DLD1 (cell line): ENCODE results near the gene ZNF608.

Experiments used
- in situ Hi-C: cut with HindIII; loops from 2 replicates; pipeline ENCODE4 v1.10.0; 2017; ENCODE audit warnings: low sequenced_read_pairs

The ZNF608 gene

DNA sequence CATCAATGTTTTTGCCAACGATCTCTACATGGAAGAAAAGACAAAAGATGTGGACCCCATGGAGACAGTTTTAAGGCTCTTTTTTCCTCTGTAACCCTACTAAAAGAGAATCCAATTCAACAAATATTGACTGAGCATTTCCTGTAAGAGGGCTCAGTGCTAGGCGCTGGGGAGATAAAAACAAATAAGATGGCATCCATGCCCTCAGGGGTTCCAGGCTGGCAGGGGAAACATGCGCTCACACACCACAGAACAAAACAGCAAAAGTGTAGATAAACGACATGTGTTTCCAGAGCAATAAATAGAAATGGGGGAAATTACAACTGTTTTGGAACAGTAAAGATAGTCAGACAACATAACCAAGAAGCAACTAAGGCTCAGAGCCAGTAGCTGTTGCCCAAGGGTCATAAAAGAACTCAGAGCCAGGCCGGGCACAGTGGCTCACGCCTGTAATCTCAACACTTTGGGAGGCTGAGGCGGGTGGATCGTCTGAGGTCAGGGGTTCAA, 25.2 kb downstream of the ZNF608 start:
- in situ Hi-C loops, result no loop called here

DNA sequence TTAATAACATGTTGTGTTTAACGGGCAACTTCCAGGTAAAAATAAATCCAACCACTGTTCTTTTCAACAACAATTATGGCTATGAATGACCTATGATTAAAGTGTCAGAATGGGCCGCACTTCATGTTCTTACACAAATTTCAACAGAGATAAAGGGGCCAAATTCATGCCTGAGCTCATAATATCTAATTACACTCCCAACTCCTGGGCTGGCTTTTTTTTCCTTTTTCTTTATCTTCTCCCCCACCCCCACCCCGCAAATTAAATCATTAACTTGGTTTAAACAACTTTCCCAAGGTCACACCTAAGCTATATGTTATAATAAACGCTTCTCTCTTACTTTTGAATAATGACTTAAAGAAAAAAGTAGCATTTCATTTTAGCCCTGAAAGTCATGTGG, 25.8 kb downstream of the ZNF608 start:
- in situ Hi-C loops, result no loop called here

- in situ Hi-C loops, result no loop called here
Measured at GRCh38 chr5:124719113-124719967, 27.1 kb downstream of the ZNF608 start.

DNA sequence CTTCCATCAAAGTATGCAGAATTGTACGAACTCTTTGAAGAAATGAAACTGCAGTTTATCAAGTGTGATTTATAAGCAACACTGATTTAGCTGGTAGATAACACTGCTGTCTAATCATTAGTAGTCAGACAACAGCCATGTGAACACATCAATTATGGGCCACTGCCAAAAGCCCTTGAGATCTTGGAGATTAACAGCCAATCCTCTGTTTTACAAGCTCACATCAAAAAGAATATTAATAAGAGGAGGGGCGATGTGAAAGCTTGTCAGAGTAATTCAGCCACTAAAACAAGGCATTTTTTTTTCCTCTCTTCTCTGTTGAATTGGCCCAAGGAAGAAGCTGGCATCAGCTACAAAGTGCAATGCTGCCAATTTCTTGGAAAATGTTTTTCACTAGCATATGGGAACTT, 28.1 kb downstream of the ZNF608 start:
- in situ Hi-C loops, result no loop called here

GRCh38 chr5:124716169-124716568, 30.3 kb downstream of the ZNF608 start:
- in situ Hi-C loops, result no loop called here

- in situ Hi-C loops, result no loop called here
Measured at GRCh38 chr5:124714910-124715309, 31.5 kb downstream of the ZNF608 start.

DNA sequence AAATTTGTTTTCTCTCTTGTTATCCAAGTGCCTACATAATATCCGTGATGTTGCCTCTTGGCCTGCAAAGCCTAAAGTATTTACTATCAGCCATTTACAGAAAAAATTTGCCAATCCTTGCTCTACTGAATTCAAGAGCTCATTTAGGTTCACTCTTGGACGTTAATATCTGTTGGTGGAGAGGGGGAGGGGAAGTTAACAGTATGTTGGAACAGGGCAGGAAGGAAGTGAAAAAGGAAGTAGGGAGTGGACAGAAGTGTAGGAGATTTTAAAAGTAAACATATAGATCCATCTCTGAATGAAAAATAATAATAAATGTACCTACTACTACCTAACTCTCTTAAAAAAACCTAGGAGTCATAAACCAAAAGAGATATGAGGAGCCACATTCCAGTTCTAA, 32.8 kb downstream of the ZNF608 start:
- in situ Hi-C loops, result no loop called here

DNA sequence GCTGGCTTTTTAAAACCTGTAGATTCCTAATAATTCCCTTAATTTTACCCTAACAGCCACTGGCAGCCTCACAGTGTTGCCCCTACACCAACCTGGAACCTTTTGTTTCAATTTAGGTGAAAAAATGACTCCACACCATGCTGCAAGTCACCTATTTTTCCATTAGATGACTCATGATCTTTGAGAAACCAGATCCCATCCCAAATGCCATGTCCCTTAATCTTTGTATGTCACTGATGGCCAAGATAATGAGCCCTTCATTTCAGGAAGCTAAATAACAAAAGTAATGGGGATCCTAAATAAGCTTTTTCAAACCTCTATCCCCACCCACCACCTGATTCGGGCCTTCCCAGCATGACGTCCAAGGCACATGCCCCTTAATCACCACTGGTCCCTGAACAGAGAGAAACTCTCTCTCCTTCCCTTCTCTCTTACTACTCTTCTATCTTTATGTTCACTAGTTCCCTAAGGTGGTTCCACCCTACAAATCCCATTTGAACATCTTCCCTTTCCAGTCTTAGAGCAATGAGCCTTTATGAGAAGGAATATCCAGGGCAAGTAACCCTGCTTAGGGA, 33.6 kb downstream of the ZNF608 start:
- in situ Hi-C loops, result no loop called here

- in situ Hi-C loops, result no loop called here
Measured at GRCh38 chr5:124708086-124708485, 38.4 kb downstream of the ZNF608 start.

DNA sequence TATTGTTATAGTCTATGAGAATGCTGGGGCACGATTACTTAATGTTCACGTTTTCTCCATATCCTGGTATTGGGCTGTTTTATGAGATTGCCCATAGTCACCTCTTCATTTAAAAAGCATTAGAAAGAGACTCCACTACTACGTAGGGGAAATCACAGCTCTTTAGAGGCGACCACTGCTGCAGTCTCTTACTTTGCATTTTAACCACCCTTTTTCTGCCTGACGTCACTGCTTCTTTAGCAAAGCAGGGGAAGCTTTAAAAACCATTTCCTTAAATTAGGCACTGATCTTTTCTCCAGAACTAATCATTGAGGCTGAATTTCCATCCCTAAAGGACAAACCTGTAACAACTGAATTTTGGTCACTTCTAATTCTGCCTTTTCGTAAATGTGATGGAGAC, 38.9 kb downstream of the ZNF608 start:
- in situ Hi-C loops, result no loop called here

- in situ Hi-C loops, result no loop called here
Measured at GRCh38 chr5:124706729-124707361, 39.6 kb downstream of the ZNF608 start.

DNA sequence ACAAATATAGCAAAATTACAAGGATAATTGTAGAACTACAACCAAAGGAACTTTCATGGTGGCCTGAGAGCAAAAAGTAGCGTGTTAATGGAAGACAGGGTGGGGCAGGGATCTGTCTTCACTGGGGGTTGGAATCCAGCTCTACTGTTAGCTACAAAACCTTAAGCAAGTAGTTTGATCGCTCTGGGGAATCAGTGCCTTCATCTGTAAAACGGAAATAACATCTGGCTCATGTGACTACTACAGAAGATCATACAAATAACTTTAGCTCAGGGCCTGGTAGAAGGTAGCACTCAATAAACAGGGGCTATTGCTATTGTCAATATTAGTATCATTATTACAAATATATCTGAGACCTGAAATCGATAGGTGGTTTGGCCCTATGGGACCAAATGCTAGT, 40.4 kb downstream of the ZNF608 start:
- in situ Hi-C loops, result no loop called here

- in situ Hi-C loops, result no loop called here
Measured at GRCh38 chr5:124705577-124705976, 40.9 kb downstream of the ZNF608 start.

DNA sequence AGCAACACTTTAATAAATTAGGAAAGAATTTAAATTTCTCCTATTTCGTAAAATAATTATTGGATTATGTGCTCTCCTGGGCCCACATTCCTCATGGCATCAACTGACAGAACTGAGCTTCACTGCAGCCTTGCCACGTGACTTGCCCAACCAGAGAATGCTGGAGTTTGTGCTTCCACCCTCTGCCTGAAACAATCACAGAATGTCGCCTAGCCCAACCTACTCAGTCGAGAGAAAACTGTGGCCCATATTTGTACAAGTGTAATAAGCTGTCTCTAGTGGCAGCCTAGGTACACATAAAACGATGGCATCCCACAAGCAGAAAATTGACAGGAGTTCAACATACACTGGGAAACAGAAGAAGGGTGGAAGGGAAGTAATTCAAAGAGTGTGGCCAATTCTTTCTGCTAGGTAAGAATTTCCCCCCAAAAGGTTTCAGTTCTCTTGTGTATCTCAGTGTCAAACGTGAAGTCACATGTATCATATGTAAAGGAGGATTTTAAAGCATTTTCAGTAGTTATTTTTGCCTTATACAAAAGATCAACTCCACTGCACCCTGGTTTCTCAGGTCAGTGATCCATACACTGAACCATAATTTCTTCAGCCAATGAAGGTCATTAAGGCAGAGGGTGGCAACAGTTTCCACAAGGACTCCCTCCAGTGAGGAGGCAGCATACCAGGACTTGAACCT, 41.7 kb downstream of the ZNF608 start:
- in situ Hi-C loops, result no loop called here

DNA sequence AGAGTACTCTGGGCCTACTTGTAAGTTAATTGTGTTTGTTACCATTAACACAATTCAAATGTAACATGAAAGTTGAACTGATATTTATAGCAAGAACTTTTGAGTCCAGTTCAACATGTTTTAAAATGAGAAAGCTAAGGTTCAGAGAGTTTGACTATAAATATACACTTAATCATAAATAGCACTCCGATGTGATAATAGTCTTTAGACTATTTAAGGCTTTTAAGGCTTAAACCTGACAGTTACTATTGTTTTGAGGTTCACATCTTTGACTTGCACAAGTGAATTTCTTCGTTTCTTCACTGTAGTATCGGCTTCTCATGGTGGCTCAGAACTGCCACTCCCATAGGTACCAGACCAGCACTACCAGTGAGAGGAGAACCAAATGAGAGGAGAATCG, 42.4 kb downstream of the ZNF608 start:
- in situ Hi-C loops, result no loop called here

GRCh38 chr5:124702525-124702924, 43.9 kb downstream of the ZNF608 start:
- in situ Hi-C loops, result no loop called here

DNA sequence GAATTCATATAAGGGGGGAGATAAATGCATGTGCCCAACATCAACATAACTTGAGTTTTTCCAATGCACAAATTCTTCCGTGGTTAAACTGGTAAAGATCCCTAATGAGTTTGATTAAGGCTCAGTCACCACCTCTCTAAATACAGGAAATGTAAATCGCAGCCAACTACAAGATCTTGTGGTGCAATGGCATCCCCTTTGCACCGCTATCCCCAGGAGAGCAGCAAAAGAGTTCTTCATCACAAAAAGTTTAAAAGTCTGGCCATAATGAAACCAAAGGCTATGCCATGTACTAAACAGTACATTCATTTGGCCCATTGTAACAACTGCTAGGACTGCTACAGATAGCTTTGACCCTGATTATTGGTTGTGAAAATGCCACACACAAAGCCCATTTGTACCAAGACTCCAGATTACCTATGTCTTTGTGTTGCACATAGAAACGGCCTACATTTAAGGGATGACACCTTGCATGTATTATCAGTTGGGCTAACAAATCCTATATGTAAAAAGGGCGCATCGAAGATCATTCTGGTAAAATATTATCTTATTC, 44.5 kb downstream of the ZNF608 start:
- in situ Hi-C loops, result no loop called here

GRCh38 chr5:124701016-124701415, 45.4 kb downstream of the ZNF608 start:
- in situ Hi-C loops, result no loop called here

DNA sequence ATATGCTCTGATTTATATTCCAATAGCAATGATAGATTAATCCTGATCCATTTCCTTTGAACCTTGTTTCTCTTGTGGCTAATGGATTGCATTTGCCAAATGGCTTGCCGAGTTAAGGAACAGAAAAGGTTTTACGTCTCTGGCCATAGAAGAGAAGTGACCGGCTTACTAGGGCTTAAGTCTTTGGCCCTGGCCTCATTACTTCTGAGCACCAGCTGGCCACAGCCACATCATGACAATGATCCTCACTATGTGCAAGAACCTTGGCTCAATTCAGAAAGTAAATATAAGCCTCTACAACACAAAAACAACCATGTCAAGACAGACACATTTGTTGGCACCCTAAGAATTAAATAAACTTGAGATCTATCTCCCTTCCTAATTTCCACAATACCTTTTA, 46.1 kb downstream of the ZNF608 start:
- in situ Hi-C loops, result no loop called here

DNA sequence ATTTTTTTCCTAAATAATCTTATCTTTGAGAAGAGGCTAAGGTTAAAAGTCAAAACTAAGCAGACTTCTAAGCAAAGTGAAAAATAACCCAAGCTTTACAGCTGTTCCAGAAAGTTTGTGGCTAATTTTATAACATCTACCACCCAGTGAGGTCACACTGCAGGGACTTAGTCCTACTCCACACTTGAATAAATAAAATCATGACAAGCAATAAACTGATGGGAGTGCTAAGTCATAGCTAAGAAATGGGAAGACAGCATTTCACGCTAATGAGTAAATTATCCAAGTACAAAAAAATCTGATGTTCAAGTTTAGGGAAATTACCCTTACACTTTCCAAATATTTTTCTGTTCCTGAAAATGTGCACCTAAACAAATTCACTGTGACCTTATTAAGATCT, 47.7 kb downstream of the ZNF608 start:
- in situ Hi-C loops, result no loop called here
